ENCODE data around the gene NUP93.

DNA sequence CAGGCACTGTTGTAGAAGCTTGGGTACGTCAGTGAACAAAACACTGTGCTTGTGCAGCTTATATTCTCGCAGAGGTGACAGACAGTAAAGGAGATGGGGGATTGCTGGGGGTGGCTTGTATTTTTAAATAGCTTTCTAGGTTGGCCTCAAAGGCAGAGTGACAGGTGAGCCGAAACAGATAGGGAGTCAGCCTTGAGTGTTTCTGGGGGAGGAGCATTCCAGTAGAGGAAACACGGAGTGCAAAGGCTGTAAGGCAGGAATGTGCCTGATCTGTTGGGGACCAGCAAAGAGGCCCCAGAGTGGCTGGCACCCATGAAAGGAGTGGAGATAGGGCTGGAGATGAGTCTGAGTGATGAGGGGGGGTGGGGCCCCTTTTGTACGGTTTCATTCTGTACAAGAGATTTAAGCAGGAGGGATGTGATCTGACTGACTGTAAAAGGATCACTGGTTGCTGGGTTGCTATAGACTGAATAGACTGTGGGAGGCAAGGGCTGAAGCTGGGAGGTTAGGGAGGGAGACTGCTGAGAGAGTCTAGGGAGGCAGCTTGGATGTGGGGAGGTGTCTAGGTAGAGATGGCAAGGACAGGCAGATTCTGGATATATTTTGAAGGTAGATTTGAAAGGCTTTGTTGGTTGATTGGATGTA, 15.2 kb downstream of the NUP93 start:
- TF ChIP-seq EZH2 (IDR thresholded peaks at IDR 0.05; ENCODE audit: borderline replicate concordance, insufficient read depth, low read length, poor library complexity, severe bottlenecking) (no peak), TAF1 (IDR thresholded peaks at IDR 0.05; ENCODE audit: low read depth) (no peak), CTCF (IDR thresholded peaks at IDR 0.05; ENCODE audit: poor library complexity, severe bottlenecking) (no peak), EP300 (conservative IDR thresholded peaks at IDR 0.05; ENCODE audit: poor library complexity, severe bottlenecking) (no peak), POLR2AphosphoS5 (IDR thresholded peaks at IDR 0.05) (no peak), REST (IDR thresholded peaks at IDR 0.05; ENCODE audit: borderline replicate concordance) (no peak)
